Ishikawa (cell line): ENCODE results near the gene ELP4.

Experiments
- CEBPB ChIP-seq: IDR thresholded peaks from 2 replicates; pipeline ENCODE4 v1.6.1; 2012
- CREB1 ChIP-seq: IDR thresholded peaks from 2 replicates; pipeline ENCODE4 v1.6.1; 2012; ENCODE audit warnings: low read depth
- EP300 ChIP-seq: IDR thresholded peaks from 2 replicates; pipeline ENCODE4 v1.6.1; 2012; ENCODE audit warnings: borderline replicate concordance
- MAX ChIP-seq: IDR thresholded peaks from 2 replicates; pipeline ENCODE4 v1.6.1; 2012
- RAD21 ChIP-seq: IDR thresholded peaks from 2 replicates; pipeline ENCODE4 v1.6.1; 2012; ENCODE audit warnings: low read depth
- REST ChIP-seq: IDR thresholded peaks from 2 replicates; pipeline ENCODE4 v1.6.1; 2012; ENCODE audit warnings: low read depth, mild to moderate bottlenecking
- TAF1 ChIP-seq: IDR thresholded peaks from 2 replicates; pipeline ENCODE4 v1.6.1; 2012; ENCODE audit warnings: low read depth, mild to moderate bottlenecking
- TCF12 ChIP-seq: IDR thresholded peaks from 2 replicates; pipeline ENCODE4 v1.6.1; 2012; ENCODE audit warnings: low read depth
- TEAD4 ChIP-seq: IDR thresholded peaks from 2 replicates; pipeline ENCODE4 v1.6.1; 2012
- USF1 ChIP-seq: IDR thresholded peaks from 2 replicates; pipeline ENCODE4 v1.6.1; 2012
- YY1 ChIP-seq: IDR thresholded peaks from 2 replicates; pipeline ENCODE4 v1.6.1; 2012; ENCODE audit warnings: low read depth

- TF ChIP-seq CEBPB = no peak
- no peak for TF ChIP-seq YY1
- TF ChIP-seq TEAD4 = no peak
- no peak for TF ChIP-seq EP300
- TF ChIP-seq MAX = no peak
- TF ChIP-seq TAF1 = no peak
- TF ChIP-seq REST = no peak
- TF ChIP-seq RAD21 = no peak
- TF ChIP-seq TCF12 = no peak
- no peak for TF ChIP-seq CREB1
- TF ChIP-seq USF1 = no peak
Measured at GRCh38 chr11:31676280-31676982, 166.9 kb downstream of the ELP4 start.
